SK-N-SH treated with all-trans-retinoic acid at 6 μM for 48 hours (cell line): ENCODE results near the gene NR1D2.
"Not testable (repeated sequence)": the region's sequence is repeated elsewhere in the genome, so short reads cannot be mapped to it uniquely, and the experiment has no call there.

Experiments
- ATAC-seq: fragments of 200-7000 bp; cut with Tn5 transposase; 3 replicates; pipeline ENCODE4 v1.9.1; 2020; ENCODE audit warnings: mild to moderate bottlenecking, moderate library complexity
- ARNTL ChIP-seq: fragments of 450-650 bp; formaldehyde crosslinking; IDR thresholded peaks from 2 replicates; pipeline ENCODE4 v1.5.0; 2020; ENCODE audit warnings: low read depth, mild to moderate bottlenecking, moderate library complexity, borderline replicate concordance
- BACH2 ChIP-seq: fragments of 250-450 bp; sonication (Bioruptor Pico); IDR thresholded peaks from 2 replicates; pipeline ENCODE4 v1.9.0; 2021; ENCODE audit warnings: mild to moderate bottlenecking, borderline replicate concordance
- CSDC2 ChIP-seq: fragments of 250-450 bp; sonication (Bioruptor Pico); IDR thresholded peaks from 2 replicates; pipeline ENCODE4 v1.5.0; 2020; ENCODE audit warnings: mild to moderate bottlenecking, moderate library complexity
- ESRRG ChIP-seq: fragments of 250-450 bp; sonication (Bioruptor Pico); IDR thresholded peaks from 2 replicates; pipeline ENCODE4 v1.6.1; 2021; ENCODE audit warnings: mild to moderate bottlenecking
- GLIS3 ChIP-seq: fragments of 250-450 bp; sonication (Bioruptor Pico); IDR thresholded peaks from 2 replicates; pipeline ENCODE4 v1.5.0; 2020; ENCODE audit warnings: mild to moderate bottlenecking, moderate library complexity
- PPARA ChIP-seq: fragments of 250-450 bp; sonication (Bioruptor Pico); IDR thresholded peaks from 2 replicates; pipeline ENCODE4 v1.5.0; 2020; ENCODE audit warnings: mild to moderate bottlenecking, borderline replicate concordance
- SNAI2 ChIP-seq: fragments of 250-450 bp; sonication (Bioruptor Pico); IDR thresholded peaks from 2 replicates; pipeline ENCODE4 v1.5.0; 2020; ENCODE audit warnings: mild to moderate bottlenecking, moderate library complexity
- TCF4 ChIP-seq: fragments of 250-450 bp; sonication (Bioruptor Pico); IDR thresholded peaks from 2 replicates; pipeline ENCODE4 v1.8.0; 2021; ENCODE audit warnings: mild to moderate bottlenecking, moderate library complexity, borderline replicate concordance
- TOX ChIP-seq: fragments of 250-450 bp; sonication (Bioruptor Pico); IDR thresholded peaks from 2 replicates; pipeline ENCODE4 v1.8.0; 2021; ENCODE audit warnings: mild to moderate bottlenecking, moderate library complexity, borderline replicate concordance
- ZC3H10 ChIP-seq: fragments of 250-450 bp; sonication (Bioruptor Pico); IDR thresholded peaks from 2 replicates; pipeline ENCODE4 v1.5.1; 2021; ENCODE audit warnings: mild to moderate bottlenecking, moderate library complexity
- ZNF565 ChIP-seq: fragments of 450-650 bp; formaldehyde crosslinking; conservative IDR thresholded peaks from 2 replicates; pipeline ENCODE4 v1.5.0; 2020; ENCODE audit warnings: low read depth, mild to moderate bottlenecking, moderate library complexity
- ZNF70 ChIP-seq: fragments of 450-650 bp; formaldehyde crosslinking; IDR thresholded peaks from 2 replicates; pipeline ENCODE4 v1.5.0; 2020; ENCODE audit warnings: mild to moderate bottlenecking, moderate library complexity
- TF ChIP-seq, protein P1 (sequence below): fragments of 250-450 bp; sonication (Bioruptor Pico); IDR thresholded peaks from 2 replicates; pipeline ENCODE4 v1.5.1; 2021; ENCODE audit warnings: mild to moderate bottlenecking, moderate library complexity
- TF ChIP-seq, protein P2 (sequence below): fragments of 250-450 bp; sonication (Bioruptor Pico); IDR thresholded peaks from 2 replicates; pipeline ENCODE4 v1.5.1; 2020; ENCODE audit warnings: low read depth, mild to moderate bottlenecking, moderate library complexity
- TF ChIP-seq, protein P3 (sequence below): fragments of 250-450 bp; sonication (Bioruptor Pico); IDR thresholded peaks from 2 replicates; pipeline ENCODE4 v1.5.0; 2020; ENCODE audit warnings: mild to moderate bottlenecking, moderate library complexity
- TF ChIP-seq, protein P4 (sequence below): fragments of 250-450 bp; sonication (Bioruptor Pico); IDR thresholded peaks from 2 replicates; pipeline ENCODE4 v1.8.0; 2020; ENCODE audit warnings: mild to moderate bottlenecking, moderate library complexity, borderline replicate concordance
- TF ChIP-seq, protein P5 (sequence below): fragments of 250-450 bp; sonication (Bioruptor Pico); IDR thresholded peaks from 2 replicates; pipeline ENCODE4 v1.8.0; 2021; ENCODE audit warnings: low read depth, mild to moderate bottlenecking, moderate library complexity, borderline replicate concordance

NR1D2 gene

DNA sequence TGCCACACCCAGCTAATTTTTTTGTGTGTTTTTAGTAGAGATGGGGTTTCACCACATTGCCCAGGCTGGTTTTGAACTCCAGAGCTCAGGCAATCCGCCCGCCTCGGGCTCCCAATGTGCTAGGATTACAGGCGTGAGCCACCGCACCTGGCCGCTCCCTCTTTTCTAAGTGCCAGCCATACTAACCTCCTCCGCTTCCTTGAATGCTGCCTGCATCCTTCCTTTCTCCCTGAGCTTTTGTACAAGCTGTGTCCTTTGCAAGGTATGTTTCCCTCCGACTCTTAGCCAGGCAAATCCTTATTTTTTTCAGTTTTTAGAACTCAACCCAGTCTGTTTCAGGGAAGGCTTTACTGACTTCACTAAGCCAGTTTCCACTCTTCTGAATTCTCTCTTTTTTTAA is 60.6 kb downstream of the NR1D2 start:
- no peak for ATAC-seq
- no peak for TF ChIP-seq ESRRG
- TF ChIP-seq GLIS3 (CRISPR knock-in tag) = no peak
- no peak for TF ChIP-seq ZC3H10 (CRISPR knock-in tag)
- TF ChIP-seq, protein P1, sequence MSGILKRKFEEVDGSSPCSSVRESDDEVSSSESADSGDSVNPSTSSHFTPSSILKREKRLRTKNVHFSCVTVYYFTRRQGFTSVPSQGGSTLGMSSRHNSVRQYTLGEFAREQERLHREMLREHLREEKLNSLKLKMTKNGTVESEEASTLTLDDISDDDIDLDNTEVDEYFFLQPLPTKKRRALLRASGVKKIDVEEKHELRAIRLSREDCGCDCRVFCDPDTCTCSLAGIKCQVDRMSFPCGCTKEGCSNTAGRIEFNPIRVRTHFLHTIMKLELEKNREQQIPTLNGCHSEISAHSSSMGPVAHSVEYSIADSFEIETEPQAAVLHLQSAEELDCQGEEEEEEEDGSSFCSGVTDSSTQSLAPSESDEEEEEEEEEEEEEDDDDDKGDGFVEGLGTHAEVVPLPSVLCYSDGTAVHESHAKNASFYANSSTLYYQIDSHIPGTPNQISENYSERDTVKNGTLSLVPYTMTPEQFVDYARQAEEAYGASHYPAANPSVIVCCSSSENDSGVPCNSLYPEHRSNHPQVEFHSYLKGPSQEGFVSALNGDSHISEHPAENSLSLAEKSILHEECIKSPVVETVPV (CRISPR knock-in tag) = no peak
- no peak for TF ChIP-seq SNAI2 (CRISPR knock-in tag)
- TF ChIP-seq, protein P2, sequence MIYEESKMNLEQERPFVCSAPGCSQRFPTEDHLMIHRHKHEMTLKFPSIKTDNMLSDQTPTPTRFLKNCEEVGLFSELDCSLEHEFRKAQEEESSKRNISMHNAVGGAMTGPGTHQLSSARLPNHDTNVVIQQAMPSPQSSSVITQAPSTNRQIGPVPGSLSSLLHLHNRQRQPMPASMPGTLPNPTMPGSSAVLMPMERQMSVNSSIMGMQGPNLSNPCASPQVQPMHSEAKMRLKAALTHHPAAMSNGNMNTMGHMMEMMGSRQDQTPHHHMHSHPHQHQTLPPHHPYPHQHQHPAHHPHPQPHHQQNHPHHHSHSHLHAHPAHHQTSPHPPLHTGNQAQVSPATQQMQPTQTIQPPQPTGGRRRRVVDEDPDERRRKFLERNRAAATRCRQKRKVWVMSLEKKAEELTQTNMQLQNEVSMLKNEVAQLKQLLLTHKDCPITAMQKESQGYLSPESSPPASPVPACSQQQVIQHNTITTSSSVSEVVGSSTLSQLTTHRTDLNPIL (CRISPR knock-in tag) = no peak
- TF ChIP-seq CSDC2 (CRISPR knock-in tag) = no peak
- TF ChIP-seq, protein P3, sequence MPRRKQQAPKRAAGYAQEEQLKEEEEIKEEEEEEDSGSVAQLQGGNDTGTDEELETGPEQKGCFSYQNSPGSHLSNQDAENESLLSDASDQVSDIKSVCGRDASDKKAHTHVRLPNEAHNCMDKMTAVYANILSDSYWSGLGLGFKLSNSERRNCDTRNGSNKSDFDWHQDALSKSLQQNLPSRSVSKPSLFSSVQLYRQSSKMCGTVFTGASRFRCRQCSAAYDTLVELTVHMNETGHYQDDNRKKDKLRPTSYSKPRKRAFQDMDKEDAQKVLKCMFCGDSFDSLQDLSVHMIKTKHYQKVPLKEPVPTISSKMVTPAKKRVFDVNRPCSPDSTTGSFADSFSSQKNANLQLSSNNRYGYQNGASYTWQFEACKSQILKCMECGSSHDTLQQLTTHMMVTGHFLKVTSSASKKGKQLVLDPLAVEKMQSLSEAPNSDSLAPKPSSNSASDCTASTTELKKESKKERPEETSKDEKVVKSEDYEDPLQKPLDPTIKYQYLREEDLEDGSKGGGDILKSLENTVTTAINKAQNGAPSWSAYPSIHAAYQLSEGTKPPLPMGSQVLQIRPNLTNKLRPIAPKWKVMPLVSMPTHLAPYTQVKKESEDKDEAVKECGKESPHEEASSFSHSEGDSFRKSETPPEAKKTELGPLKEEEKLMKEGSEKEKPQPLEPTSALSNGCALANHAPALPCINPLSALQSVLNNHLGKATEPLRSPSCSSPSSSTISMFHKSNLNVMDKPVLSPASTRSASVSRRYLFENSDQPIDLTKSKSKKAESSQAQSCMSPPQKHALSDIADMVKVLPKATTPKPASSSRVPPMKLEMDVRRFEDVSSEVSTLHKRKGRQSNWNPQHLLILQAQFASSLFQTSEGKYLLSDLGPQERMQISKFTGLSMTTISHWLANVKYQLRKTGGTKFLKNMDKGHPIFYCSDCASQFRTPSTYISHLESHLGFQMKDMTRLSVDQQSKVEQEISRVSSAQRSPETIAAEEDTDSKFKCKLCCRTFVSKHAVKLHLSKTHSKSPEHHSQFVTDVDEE (CRISPR knock-in tag) = no peak
- TF ChIP-seq, protein P4, sequence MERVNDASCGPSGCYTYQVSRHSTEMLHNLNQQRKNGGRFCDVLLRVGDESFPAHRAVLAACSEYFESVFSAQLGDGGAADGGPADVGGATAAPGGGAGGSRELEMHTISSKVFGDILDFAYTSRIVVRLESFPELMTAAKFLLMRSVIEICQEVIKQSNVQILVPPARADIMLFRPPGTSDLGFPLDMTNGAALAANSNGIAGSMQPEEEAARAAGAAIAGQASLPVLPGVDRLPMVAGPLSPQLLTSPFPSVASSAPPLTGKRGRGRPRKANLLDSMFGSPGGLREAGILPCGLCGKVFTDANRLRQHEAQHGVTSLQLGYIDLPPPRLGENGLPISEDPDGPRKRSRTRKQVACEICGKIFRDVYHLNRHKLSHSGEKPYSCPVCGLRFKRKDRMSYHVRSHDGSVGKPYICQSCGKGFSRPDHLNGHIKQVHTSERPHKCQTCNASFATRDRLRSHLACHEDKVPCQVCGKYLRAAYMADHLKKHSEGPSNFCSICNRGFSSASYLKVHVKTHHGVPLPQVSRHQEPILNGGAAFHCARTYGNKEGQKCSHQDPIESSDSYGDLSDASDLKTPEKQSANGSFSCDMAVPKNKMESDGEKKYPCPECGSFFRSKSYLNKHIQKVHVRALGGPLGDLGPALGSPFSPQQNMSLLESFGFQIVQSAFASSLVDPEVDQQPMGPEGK = no peak
- TF ChIP-seq BACH2 (CRISPR knock-in tag) = no peak
- no peak for TF ChIP-seq ZNF70
- TF ChIP-seq ZNF565 = no peak
- no peak for TF ChIP-seq TCF4 (CRISPR knock-in tag)
- no peak for TF ChIP-seq TOX (CRISPR knock-in tag)
- no peak for TF ChIP-seq ARNTL (CRISPR knock-in tag)

DNA sequence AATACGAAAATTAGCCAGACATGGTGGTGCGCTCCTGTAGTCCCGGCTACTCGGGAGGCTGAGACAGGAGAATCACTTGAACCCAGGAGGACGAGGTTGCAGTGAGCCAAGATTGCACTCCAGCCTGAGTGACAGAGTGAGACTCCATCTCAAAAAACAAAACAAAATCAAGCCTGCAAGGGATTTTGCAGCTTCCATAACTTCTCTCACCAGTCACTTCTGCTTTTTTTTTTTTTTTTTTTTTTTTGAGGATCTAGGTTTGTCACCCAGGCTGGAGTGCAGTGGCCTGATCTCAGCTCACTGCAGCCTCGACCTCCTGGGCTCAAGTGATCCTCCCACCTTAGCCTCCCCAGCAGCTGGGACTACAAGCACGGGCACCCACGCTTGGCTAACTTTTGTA is 65.7 kb downstream of the NR1D2 start:
- not testable (repeated sequence) for ATAC-seq

DNA sequence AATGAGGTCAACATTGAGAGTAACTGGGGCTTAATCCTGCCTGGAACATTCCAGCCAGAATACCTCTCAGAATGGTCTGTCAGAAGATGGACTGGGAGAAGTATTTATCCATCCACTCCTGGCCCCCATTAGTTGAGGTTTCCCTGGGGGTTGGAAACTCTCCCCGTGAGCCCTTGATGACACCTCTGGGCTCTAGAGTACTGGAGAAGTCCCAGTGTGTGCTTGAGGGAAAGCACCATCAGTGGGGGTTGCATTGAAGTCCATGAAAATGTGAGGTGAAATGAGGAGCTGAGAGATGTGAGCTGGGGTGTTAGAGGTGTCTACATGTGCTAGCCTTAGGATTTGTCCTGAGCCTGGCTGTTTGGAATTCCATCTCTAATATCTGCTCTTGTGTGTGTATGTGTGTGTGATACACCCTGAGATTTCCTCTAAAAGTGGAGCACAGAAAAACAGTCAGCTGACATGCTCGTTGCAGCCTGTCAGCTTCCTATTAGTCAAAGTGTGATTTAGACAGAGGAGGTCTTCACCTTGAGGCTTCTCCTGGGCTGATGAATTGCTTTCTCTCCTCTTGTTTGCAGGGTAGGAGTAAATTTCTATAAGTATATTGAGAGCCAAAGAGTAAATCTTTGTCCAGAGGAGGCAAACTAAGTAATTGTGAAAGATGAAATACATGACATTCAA is 67.6 kb downstream of the NR1D2 start:
- no peak for ATAC-seq
- no peak for TF ChIP-seq ARNTL (CRISPR knock-in tag)
- TF ChIP-seq, protein P5, sequence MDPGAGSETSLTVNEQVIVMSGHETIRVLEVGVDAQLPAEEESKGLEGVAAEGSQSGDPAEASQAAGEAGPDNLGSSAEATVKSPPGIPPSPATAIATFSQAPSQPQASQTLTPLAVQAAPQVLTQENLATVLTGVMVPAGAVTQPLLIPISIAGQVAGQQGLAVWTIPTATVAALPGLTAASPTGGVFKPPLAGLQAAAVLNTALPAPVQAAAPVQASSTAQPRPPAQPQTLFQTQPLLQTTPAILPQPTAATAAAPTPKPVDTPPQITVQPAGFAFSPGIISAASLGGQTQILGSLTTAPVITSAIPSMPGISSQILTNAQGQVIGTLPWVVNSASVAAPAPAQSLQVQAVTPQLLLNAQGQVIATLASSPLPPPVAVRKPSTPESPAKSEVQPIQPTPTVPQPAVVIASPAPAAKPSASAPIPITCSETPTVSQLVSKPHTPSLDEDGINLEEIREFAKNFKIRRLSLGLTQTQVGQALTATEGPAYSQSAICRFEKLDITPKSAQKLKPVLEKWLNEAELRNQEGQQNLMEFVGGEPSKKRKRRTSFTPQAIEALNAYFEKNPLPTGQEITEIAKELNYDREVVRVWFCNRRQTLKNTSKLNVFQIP = no peak
- TF ChIP-seq ZNF565 = no peak
- TF ChIP-seq GLIS3 (CRISPR knock-in tag) = no peak
- TF ChIP-seq SNAI2 (CRISPR knock-in tag) = no peak
- TF ChIP-seq ESRRG = no peak
- TF ChIP-seq TOX (CRISPR knock-in tag) = no peak
- TF ChIP-seq ZC3H10 (CRISPR knock-in tag) = no peak
- TF ChIP-seq, protein P1 (CRISPR knock-in tag) = no peak
- no peak for TF ChIP-seq PPARA (CRISPR knock-in tag)
- no peak for TF ChIP-seq CSDC2 (CRISPR knock-in tag)
